H1 (cell line): Measurements from ENCODE around the gene KDM6A. TPM values are rescaled to one million over a fixed set of nuclear protein-coding genes. Genes with fewer than 3 reads are reported as not detected.

Experiments used
- CTCF ChIA-PET: fragments of 300-600 bp; sonication (Branson Sonifier 250); formaldehyde crosslinking; loops from one replicate; lab custom pipeline; 2021; ENCODE audit not compliant: partially characterized antibody; lab: Charles Lee
- POLR2A ChIA-PET: fragments of 300-600 bp; sonication (Branson Sonifier 250); formaldehyde crosslinking; loops from one replicate; lab custom pipeline; 2021; ENCODE audit warnings: inconsistent platforms; ENCODE audit not compliant: partially characterized antibody; lab: Charles Lee
- DNase-seq, 2 experiments: peaks; one replicate each; pipeline versions ENCODE4 v3.0.0 to v3.0.0-alpha.2; 2010 to 2022; ENCODE audit warnings: low spot score in 2 of 2, low read depth in 1 of 2, mixed read lengths in 1 of 2
- FAIRE-seq: peaks from 2 replicates; lab custom pipeline; 2011; peaks lifted over from hg19 to GRCh38; lab: Jason Lieb, UNC
- H2AFZ ChIP-seq: 2 replicates; pipeline ENCODE4 v1.8.1; 2012; ENCODE audit warnings: low read length, inconsistent platforms
- H2AK5ac ChIP-seq: 2 replicates; pipeline ENCODE4 v1.6.1; 2013; ENCODE audit warnings: low read depth, low read length
- H2BK120ac ChIP-seq: replicated peaks from 2 replicates; pipeline ENCODE3; 2013; ENCODE audit warnings: low read depth, low read length, inconsistent platforms
- H2BK12ac ChIP-seq: 2 replicates; pipeline ENCODE4 v1.6.1; 2013; ENCODE audit warnings: low read depth, low read length
- H2BK15ac ChIP-seq: 2 replicates; pipeline ENCODE4 v1.6.1; 2013; ENCODE audit warnings: low read length
- H2BK20ac ChIP-seq: 2 replicates; pipeline ENCODE4 v1.6.1; 2013; ENCODE audit warnings: low read length
- H2BK5ac ChIP-seq: 2 replicates; pipeline ENCODE4 v1.6.1; 2013; ENCODE audit warnings: low read depth, low read length
- H3K14ac ChIP-seq: 2 replicates; pipeline ENCODE4 v1.6.1; 2013; ENCODE audit warnings: inconsistent platforms; ENCODE audit not compliant: insufficient read length
- H3K18ac ChIP-seq: 2 replicates; pipeline ENCODE4 v1.6.1; 2013; ENCODE audit warnings: low read length; ENCODE audit errors: extremely low read depth
- H3K23ac ChIP-seq: 2 replicates; pipeline ENCODE4 v1.6.1; 2013; ENCODE audit warnings: inconsistent platforms; ENCODE audit not compliant: insufficient read length
- H3K23me2 ChIP-seq: 2 replicates; pipeline ENCODE4 v1.6.1; 2013; ENCODE audit warnings: low read depth, low read length
- H3K27ac ChIP-seq: 2 replicates; pipeline ENCODE4 v1.6.1; 2011; ENCODE audit warnings: low read depth, low read length, inconsistent platforms
- H3K27me3 ChIP-seq, 4 experiments: replicated peaks in 1 of 4; 1 replicate in 1 of 4; 2 replicates in 3 of 4; pipeline versions ENCODE4 v1.6.1 to v1.8.1; 2011 to 2013; ENCODE audit warnings: low read length in 3 of 4, mild to moderate bottlenecking in 3 of 4, inconsistent platforms in 2 of 4, mixed read lengths in 2 of 4, moderate library complexity in 1 of 4; ENCODE audit not compliant: control insufficient read depth in 3 of 4, insufficient read depth in 3 of 4; ENCODE audit errors: extremely low read depth in 1 of 4
- H3K36me3 ChIP-seq, 4 experiments: 2 replicates each; pipeline versions ENCODE4 v1.6.1 to v1.8.1; 2011 to 2013; ENCODE audit warnings: mild to moderate bottlenecking in 4 of 4, low read length in 3 of 4, moderate library complexity in 2 of 4, control low read depth in 1 of 4, inconsistent platforms in 1 of 4; ENCODE audit not compliant: insufficient read depth in 4 of 4, control insufficient read depth in 2 of 4
- H3K4ac ChIP-seq: replicated peaks from 2 replicates; pipeline ENCODE3; 2013; ENCODE audit warnings: low read length, low read depth, mixed read lengths, inconsistent platforms; ENCODE audit not compliant: insufficient read length
- H3K4me1 ChIP-seq, 4 experiments: replicated peaks in 1 of 4; 1 replicate in 1 of 4; 2 replicates in 3 of 4; pipeline versions ENCODE4 v1.6.1 to v1.8.1; 2011 to 2013; ENCODE audit warnings: low read length in 3 of 4, inconsistent platforms in 2 of 4, mixed read lengths in 1 of 4; ENCODE audit not compliant: insufficient read depth in 4 of 4, control insufficient read depth in 3 of 4
- H3K4me2 ChIP-seq, 2 experiments: 2 replicates each; pipeline versions ENCODE4 v1.6.1 to v1.8.1; 2011 to 2013; ENCODE audit warnings: low read depth in 2 of 2, low read length in 2 of 2, control low read depth in 1 of 2, inconsistent platforms in 1 of 2, mild to moderate bottlenecking in 1 of 2; ENCODE audit not compliant: insufficient read depth in 1 of 2
- H3K4me3 ChIP-seq, 4 experiments: fragments of 200-600, 300-600 bp in 1 of 4; sonication (generic), shearing (Covaris generic), sonication (Bioruptor Twin) in 1 of 4; 2 replicates each; pipeline versions ENCODE4 v1.5.1 to v1.8.1; 2011 to 2016; ENCODE audit warnings: low read length in 4 of 4, low read depth in 3 of 4, control low read depth in 2 of 4, inconsistent platforms in 2 of 4, mild to moderate bottlenecking in 2 of 4, mixed read lengths in 1 of 4, moderate library complexity in 1 of 4; ENCODE audit not compliant: insufficient read depth in 2 of 4; ENCODE audit errors: extremely low read depth in 1 of 4
- H3K56ac ChIP-seq: replicated peaks from 2 replicates; pipeline ENCODE3; 2013; ENCODE audit warnings: low read depth, mild to moderate bottlenecking, mixed read lengths, low read length, inconsistent platforms; ENCODE audit not compliant: insufficient read length
- H3K79me1 ChIP-seq: 2 replicates; pipeline ENCODE4 v1.6.1; 2013; ENCODE audit warnings: low read depth, low read length, control low read depth
- H3K79me2 ChIP-seq, 2 experiments: 2 replicates each; pipeline versions ENCODE4 v1.6.1 to v1.8.1; 2012 to 2013; ENCODE audit warnings: low read length in 2 of 2, mild to moderate bottlenecking in 2 of 2, inconsistent platforms in 1 of 2; ENCODE audit not compliant: insufficient read depth in 2 of 2, control insufficient read depth in 1 of 2
- H3K9ac ChIP-seq, 4 experiments: replicated peaks in 1 of 4; 1 replicate in 1 of 4; 2 replicates in 3 of 4; pipeline versions ENCODE4 v1.6.1 to v1.8.1; 2011 to 2013; ENCODE audit warnings: low read depth in 3 of 4, low read length in 3 of 4, control low read depth in 2 of 4, mild to moderate bottlenecking in 2 of 4, moderate library complexity in 2 of 4, inconsistent platforms in 1 of 4; ENCODE audit errors: extremely low read depth in 1 of 4
- H3K9me3 ChIP-seq, 2 experiments: 2 replicates each; pipeline versions ENCODE4 v1.6.1 to v1.8.1; 2012 to 2013; ENCODE audit warnings: mild to moderate bottlenecking in 2 of 2, moderate library complexity in 2 of 2, control low read depth in 1 of 2, inconsistent platforms in 1 of 2, low read depth in 1 of 2, low read length in 1 of 2, mixed read lengths in 1 of 2; ENCODE audit not compliant: insufficient read depth in 2 of 2
- H4K20me1 ChIP-seq, 2 experiments: replicated peaks in 1 of 2; 2 replicates each; pipeline versions ENCODE3 to v1.8.1; 2011 to 2013; ENCODE audit warnings: inconsistent platforms in 2 of 2, low read length in 2 of 2, mild to moderate bottlenecking in 1 of 2; ENCODE audit not compliant: insufficient read depth in 2 of 2, control insufficient read depth in 1 of 2
- H4K5ac ChIP-seq: 2 replicates; pipeline ENCODE4 v1.6.1; 2013; ENCODE audit warnings: low read length, low read depth, mixed read lengths, inconsistent platforms; ENCODE audit not compliant: insufficient read length
- H4K8ac ChIP-seq: 2 replicates; pipeline ENCODE4 v1.8.0; 2013; ENCODE audit warnings: mild to moderate bottlenecking, moderate library complexity, low read length, inconsistent platforms; ENCODE audit not compliant: insufficient read depth; ENCODE audit errors: extremely low read depth
- H4K91ac ChIP-seq: replicated peaks from 2 replicates; pipeline ENCODE3; 2013; ENCODE audit warnings: low read length, mixed read lengths, inconsistent platforms; ENCODE audit not compliant: insufficient read length
- FOSL1 ChIP-seq: IDR thresholded peaks from 2 replicates; pipeline ENCODE4 v1.6.1; 2011; ENCODE audit warnings: mild to moderate bottlenecking, low read depth, low read length, moderate library complexity; ENCODE audit not compliant: insufficient read depth
- KDM1A ChIP-seq: fragments of 200-600, 300-600 bp; sonication (generic); IDR thresholded peaks from 2 replicates; pipeline ENCODE4 v1.7.1; 2016; ENCODE audit warnings: mild to moderate bottlenecking, low read length, borderline replicate concordance
- POLR2AphosphoS5 ChIP-seq: IDR thresholded peaks from 2 replicates; pipeline ENCODE4 v1.6.1; 2011; ENCODE audit warnings: low read depth, low read length
- RXRA ChIP-seq: IDR thresholded peaks from 2 replicates; pipeline ENCODE4 v1.6.1; 2011; ENCODE audit warnings: low read depth, mild to moderate bottlenecking, low read length, moderate library complexity; ENCODE audit not compliant: insufficient read depth
- YY1 ChIP-seq: IDR thresholded peaks from 2 replicates; pipeline ENCODE4 v1.6.1; 2011; ENCODE audit warnings: low read depth, mild to moderate bottlenecking, low read length
- WGBS, 2 experiments: shearing (Covaris generic) in 1 of 2; methylation state at CpG; one replicate each; pipeline versions ENCODE4 v1.1.6 to v1.1.7; 2013 to 2015; ENCODE audit warnings: low lambda C conversion rate in 2 of 2, mixed read lengths in 2 of 2, inconsistent platforms in 1 of 2, low coverage in 1 of 2, missing lambda C conversion rate in 1 of 2; ENCODE audit not compliant: insufficient replicate concordance in 2 of 2, insufficient coverage in 1 of 2, insufficient read length in 1 of 2; ENCODE audit errors: extremely low coverage in 1 of 2, missing lambda C conversion rate in 1 of 2; 5-methylcytosine and 5-hydroxymethylcytosine counted together
- polyA plus RNA-seq, 7 experiments: library from polyadenylated mRNA; depleted of rRNA in 3 of 7; stranded (reverse) in 5 of 7; unstranded in 2 of 7; fragments of >200 nt in 5 of 7; fragments of 200-250 nt in 2 of 7; gene quantifications; 1 replicate in 5 of 7; 2 replicates in 1 of 7; 4 replicates in 1 of 7; pipeline versions ENCODE4 v1.2.1 to v1.2.3, GENCODE V29; 2011 to 2013; ENCODE audit warnings: missing spikeins in 2 of 7, mixed read lengths in 2 of 7
- total RNA-seq: library from RNA; stranded (reverse); fragmentation: NEBNext Ultra II Directional; extraction: Animal tissue kit (Norgen Biotek cat#: 25700); gene quantifications from 2 replicates; pipeline ENCODE4 v1.2.1, GENCODE V29; 2021
- TF ChIP-seq, protein P1 (sequence below): IDR thresholded peaks from 2 replicates; pipeline ENCODE4 v1.6.1; 2012; ENCODE audit warnings: inconsistent platforms

The KDM6A gene
- total and polyA plus RNA-seq, 2 of the 8 experiments (the other 6 are each of a cell fraction or from before 2014, with no cell fraction given) = 43.5 to 58.4 TPM

DNA sequence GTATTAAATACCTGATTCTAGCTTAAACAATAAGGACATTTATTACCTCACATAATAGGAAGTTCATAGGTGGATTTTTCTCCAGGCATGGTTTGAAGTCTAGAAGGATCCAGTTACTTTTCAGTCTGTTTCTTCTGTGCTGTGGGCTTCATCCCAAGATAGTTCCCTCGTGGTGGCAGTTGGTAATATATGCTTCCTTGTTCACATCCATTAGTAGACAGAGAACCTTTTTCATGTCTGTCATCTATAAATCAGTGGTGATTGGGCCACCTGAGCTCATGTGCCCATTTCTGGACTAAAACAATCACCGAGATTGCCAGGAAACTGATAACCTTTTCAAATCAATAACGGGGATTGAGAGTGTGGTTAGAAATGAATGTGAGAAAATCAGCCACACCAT lies 97.7 kb downstream of the KDM6A start:
- H3K4me2 ChIP-seq = no peak overlapping the region
- H2BK120ac ChIP-seq = no peak overlapping the region

More for the DNA sequence above, 97.7 kb downstream of the KDM6A start:
- no peak overlapping the region for H3K27ac ChIP-seq
- H4K20me1 ChIP-seq = peaks cover 0 to 2% of the 10 kb centered on the region in 2 experiments
- no peak overlapping the region for H3K18ac ChIP-seq
- H4K91ac ChIP-seq = no peak overlapping the region
- peaks cover 0 to 13% (median 3%) of the 10 kb centered on the region in 4 experiments; a peak in 4 of 8 replicates for H3K36me3 ChIP-seq
- no peak overlapping the region for H2BK15ac ChIP-seq
- H3K4ac ChIP-seq = no peak overlapping the region
- DNase-seq (no peak), FAIRE-seq (no peak)
- no peak for TF ChIP-seq FOSL1
- TF ChIP-seq, protein P1, sequence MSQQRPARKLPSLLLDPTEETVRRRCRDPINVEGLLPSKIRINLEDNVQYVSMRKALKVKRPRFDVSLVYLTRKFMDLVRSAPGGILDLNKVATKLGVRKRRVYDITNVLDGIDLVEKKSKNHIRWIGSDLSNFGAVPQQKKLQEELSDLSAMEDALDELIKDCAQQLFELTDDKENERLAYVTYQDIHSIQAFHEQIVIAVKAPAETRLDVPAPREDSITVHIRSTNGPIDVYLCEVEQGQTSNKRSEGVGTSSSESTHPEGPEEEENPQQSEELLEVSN = no peak
- TF ChIP-seq YY1 = no peak
- TF ChIP-seq POLR2AphosphoS5 = no peak
- TF ChIP-seq KDM1A = no peak
- TF ChIP-seq RXRA = no peak
- H3K23me2 ChIP-seq = no peaks in the 10 kb centered on the region
- H3K14ac ChIP-seq = no peak overlapping the region
- WGBS, 2 experiments = 86% methylated on average over 3 of the region's 3 CpGs; no CpG with 5 or more reads in 1 of the 2 experiments
- H3K79me2 ChIP-seq = peaks cover 3 to 93% of the 10 kb centered on the region in 2 experiments; a peak in 3 of 4 replicates
- H3K9ac ChIP-seq = no peak overlapping the region
- no peak overlapping the region for H2BK12ac ChIP-seq
- no peak overlapping the region for H2AFZ ChIP-seq
- H3K79me1 ChIP-seq = no peaks in the 10 kb centered on the region
- POLR2A ChIA-PET = no interaction called here
- H3K27me3 ChIP-seq = no peaks in the 10 kb centered on the region
- H3K56ac ChIP-seq = no peak overlapping the region
- H2AK5ac ChIP-seq = no peak overlapping the region
- no peaks in the 10 kb centered on the region for H3K4me1 ChIP-seq
- no peak overlapping the region for H4K5ac ChIP-seq
- CTCF ChIA-PET = no interaction called here
- H3K4me3 ChIP-seq = no peak overlapping the region
- no peak overlapping the region for H2BK20ac ChIP-seq
- H3K9me3 ChIP-seq = no peaks in the 10 kb centered on the region
- no peak overlapping the region for H3K23ac ChIP-seq
- H4K8ac ChIP-seq = no peak overlapping the region
- H2BK5ac ChIP-seq = no peak overlapping the region
